ENCODE data around the gene RMP24.

Gene RMP24

DNA sequence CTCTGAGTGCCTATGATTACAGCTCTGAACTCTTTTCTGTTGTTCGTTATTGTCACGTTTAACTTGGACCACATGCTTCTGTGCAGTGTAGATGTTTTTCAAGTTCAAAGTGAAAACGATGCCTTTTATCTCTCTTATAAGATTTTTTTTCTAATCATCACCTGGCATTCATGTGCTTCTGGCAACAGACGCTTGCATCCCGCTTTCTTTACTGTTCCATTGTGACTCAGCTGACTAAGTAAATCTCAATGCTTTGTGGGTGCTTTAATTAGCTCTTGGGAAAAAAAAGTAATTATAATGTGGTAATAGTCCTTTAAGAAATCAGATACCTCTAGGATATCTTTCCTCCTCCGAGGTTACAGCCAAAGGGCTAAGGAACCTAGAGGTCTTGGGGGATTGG, 31.2 kb upstream of the RMP24 start:
- H3K4me3 ChIP-seq (ENCODE audit: low read depth, poor library complexity, severe bottlenecking): no peak overlapping the region
- WGBS, 2 donors: 31 to 45% methylated on average over 6 of the region's 6 CpGs
- intact Hi-C loops (cut with DNase I; ENCODE audit: low total_unique reads): loop anchor here (10.0 kb wide), 1 partner anchor 186 kb away; no protein-coding TSS in a partner anchor
- no peak for DNase-seq (ENCODE audit: low spot score in 2 of 2)
- TF ChIP-seq, protein P1, sequence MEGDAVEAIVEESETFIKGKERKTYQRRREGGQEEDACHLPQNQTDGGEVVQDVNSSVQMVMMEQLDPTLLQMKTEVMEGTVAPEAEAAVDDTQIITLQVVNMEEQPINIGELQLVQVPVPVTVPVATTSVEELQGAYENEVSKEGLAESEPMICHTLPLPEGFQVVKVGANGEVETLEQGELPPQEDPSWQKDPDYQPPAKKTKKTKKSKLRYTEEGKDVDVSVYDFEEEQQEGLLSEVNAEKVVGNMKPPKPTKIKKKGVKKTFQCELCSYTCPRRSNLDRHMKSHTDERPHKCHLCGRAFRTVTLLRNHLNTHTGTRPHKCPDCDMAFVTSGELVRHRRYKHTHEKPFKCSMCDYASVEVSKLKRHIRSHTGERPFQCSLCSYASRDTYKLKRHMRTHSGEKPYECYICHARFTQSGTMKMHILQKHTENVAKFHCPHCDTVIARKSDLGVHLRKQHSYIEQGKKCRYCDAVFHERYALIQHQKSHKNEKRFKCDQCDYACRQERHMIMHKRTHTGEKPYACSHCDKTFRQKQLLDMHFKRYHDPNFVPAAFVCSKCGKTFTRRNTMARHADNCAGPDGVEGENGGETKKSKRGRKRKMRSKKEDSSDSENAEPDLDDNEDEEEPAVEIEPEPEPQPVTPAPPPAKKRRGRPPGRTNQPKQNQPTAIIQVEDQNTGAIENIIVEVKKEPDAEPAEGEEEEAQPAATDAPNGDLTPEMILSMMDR (IDR thresholded peaks at IDR 0.05): no peak
- TF ChIP-seq POLR2A (IDR thresholded peaks at IDR 0.05): no peak

DNA sequence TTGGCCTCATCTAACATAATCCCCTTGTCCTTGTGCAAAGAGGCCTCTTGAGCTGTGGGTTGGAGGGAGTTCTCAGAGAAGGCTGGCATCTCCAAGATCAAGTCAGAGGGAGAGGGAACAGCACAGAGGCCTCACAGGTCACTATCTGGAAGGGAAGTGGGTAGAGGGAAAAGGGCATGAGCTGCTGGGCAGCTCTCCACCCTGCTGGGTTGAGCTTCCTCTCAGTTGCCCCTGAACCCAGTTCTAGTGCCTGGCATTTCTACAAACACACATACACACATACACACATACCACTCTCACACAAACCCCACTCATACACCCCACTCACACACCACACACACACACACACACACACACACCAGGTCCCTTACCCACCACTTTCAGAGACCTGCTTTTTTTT, 30.3 kb upstream of the RMP24 start:
- TF ChIP-seq, protein P1 (IDR thresholded peaks at IDR 0.05): no peak
- TF ChIP-seq POLR2A (IDR thresholded peaks at IDR 0.05): no peak
- intact Hi-C loops (cut with DNase I; ENCODE audit: low total_unique reads): loop anchor here (10.0 kb wide), 1 partner anchor 187 kb away; no protein-coding TSS in a partner anchor

DNA sequence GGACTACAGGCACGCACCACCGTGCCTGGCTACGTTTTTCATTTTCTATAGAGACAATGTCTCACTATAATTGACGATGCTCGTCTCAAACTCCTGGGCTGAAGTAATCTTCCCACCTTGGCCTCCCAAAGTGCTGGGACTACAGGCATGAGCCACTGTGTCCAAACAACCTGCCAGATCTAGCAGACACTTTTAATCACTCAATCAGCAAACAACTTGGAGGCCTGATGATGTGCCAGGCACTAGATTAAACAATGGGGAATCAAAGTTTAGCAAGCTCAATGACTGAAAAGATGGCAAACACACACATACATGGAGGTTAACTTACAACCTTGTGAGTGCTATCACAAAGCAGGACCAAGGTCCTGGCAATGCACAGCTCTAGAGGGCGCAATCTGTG, 29.8 kb upstream of the RMP24 start:
- H3K4me3 ChIP-seq (ENCODE audit: low read depth, poor library complexity, severe bottlenecking): no peak overlapping the region
- 93 to 98% methylated on average over 6 of the region's 6 CpGs for WGBS, 2 donors
- intact Hi-C loops (cut with DNase I; ENCODE audit: low total_unique reads): loop anchor here (10.0 kb wide), 1 partner anchor 188 kb away; no protein-coding TSS in a partner anchor
- DNase-seq (ENCODE audit: low spot score in 2 of 2): no peak
- TF ChIP-seq, protein P1 (IDR thresholded peaks at IDR 0.05): no peak

More for the DNA sequence above, 30.3 kb upstream of the RMP24 start:
- H3K4me3 ChIP-seq (ENCODE audit: low read depth, poor library complexity, severe bottlenecking): no peak overlapping the region
- no peak for DNase-seq (ENCODE audit: low spot score in 2 of 2)

DNA sequence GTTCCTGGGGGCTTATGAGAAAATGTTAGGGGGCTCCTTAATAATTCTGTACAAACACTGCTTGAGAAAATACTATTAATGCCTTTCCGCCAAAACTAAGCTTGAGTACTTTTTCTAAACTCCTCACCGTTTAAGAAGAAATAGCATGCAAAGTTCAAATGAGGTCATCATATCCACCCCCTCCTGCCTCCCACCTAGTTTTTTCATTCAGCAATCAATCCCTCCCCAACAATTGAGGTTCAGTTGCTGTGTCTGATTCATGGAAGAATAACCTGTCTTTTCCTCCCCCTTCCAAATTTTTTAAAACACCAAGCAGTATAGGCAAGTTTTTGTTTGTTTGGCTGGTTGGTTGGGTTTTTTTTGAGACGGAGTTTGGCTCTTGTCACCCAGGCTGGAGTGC, 24.4 kb upstream of the RMP24 start:
- 66 to 69% methylated on average over 3 of the region's 3 CpGs for WGBS, 2 donors
- no peak for TF ChIP-seq POLR2A (IDR thresholded peaks at IDR 0.05)
- TF ChIP-seq, protein P1 (IDR thresholded peaks at IDR 0.05): no peak
- intact Hi-C loops (cut with DNase I; ENCODE audit: low total_unique reads): loop anchor here (10.0 kb wide), 1 partner anchor 193 kb away; no protein-coding TSS in a partner anchor
- no peak overlapping the region for H3K4me3 ChIP-seq (ENCODE audit: low read depth, poor library complexity, severe bottlenecking)
- no peak for DNase-seq (ENCODE audit: low spot score in 2 of 2)

DNA sequence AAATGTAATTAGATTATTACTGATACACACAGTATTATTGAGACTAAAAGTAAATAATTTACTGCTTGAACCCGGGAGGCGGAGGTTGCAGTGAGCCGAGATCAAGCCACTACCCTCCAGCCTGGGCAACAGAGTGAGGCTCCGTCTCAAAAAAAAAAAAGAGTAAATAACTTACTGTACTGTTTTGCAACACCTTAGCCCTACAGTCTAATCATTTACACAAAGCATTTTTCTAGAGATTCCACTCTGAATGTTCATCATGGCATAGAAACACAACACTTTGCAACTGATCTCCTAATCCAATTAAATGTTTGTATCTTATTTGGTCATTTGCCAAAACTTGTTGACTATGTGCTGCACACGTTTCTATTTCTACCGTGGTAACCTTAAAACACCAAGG, 23.4 kb upstream of the RMP24 start:
- no peak overlapping the region for H3K4me3 ChIP-seq (ENCODE audit: low read depth, poor library complexity, severe bottlenecking)
- TF ChIP-seq POLR2A (IDR thresholded peaks at IDR 0.05): no peak
- TF ChIP-seq, protein P1 (IDR thresholded peaks at IDR 0.05): no peak
- intact Hi-C loops (cut with DNase I; ENCODE audit: low total_unique reads): loop anchor here (10.0 kb wide), 1 partner anchor 194 kb away; no protein-coding TSS in a partner anchor
- DNase-seq (ENCODE audit: low spot score in 2 of 2): no peak
- 60 to 66% methylated on average over 6 of the region's 6 CpGs for WGBS, 2 donors
